ENCODE measurements around the gene FBXO31.

Gene FBXO31

GRCh38 chr16:87412996-87413421, 29.4 kb upstream of the FBXO31 start:
- DNase-seq = no peak
- in situ Hi-C loops (cut with HindIII; ENCODE audit: low pct_ligation_motif_present, low pct_unique_long_range_greater_than_20kb, low sequenced_read_pairs) = no loop called here

GRCh38 chr16:87412371-87412995, 28.9 kb upstream of the FBXO31 start:
- in situ Hi-C loops (cut with HindIII; ENCODE audit: low pct_ligation_motif_present, low pct_unique_long_range_greater_than_20kb, low sequenced_read_pairs) = no loop called here
- no peak for DNase-seq

- in situ Hi-C loops (cut with HindIII; ENCODE audit: low pct_ligation_motif_present, low pct_unique_long_range_greater_than_20kb, low sequenced_read_pairs) = no loop called here
These were observed 28.0 kb upstream of the FBXO31 start for GRCh38 chr16:87411375-87412271.

DNA sequence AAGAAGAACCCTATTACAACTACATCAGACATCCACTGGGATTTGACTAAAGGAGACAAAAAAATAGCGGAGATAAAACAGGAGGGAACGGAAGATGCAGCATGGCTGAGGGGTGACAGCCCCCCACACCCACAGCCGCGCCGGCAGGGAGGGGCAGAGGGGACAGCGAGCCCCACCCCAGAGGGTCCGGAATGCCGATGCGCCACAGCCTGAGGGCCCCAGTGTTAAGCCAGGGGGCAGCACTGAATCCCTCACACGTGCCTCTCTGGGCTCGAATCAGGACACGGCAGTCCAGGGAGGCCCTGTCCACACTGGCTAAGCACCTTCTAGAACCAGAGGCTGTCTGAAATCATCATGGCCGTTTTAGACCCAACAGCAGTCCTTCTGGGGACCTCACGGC, 27.4 kb upstream of the FBXO31 start:
- DNase-seq = no peak
- in situ Hi-C loops (cut with HindIII; ENCODE audit: low pct_ligation_motif_present, low pct_unique_long_range_greater_than_20kb, low sequenced_read_pairs) = no loop called here

More at GRCh38 chr16:87411375-87412271, 28.0 kb upstream of the FBXO31 start:
- DNase-seq = no peak

- in situ Hi-C loops (cut with HindIII; ENCODE audit: low pct_ligation_motif_present, low pct_unique_long_range_greater_than_20kb, low sequenced_read_pairs) = no loop called here
- no peak for DNase-seq
These were observed 27.0 kb upstream of the FBXO31 start for GRCh38 chr16:87410530-87410929.

DNA sequence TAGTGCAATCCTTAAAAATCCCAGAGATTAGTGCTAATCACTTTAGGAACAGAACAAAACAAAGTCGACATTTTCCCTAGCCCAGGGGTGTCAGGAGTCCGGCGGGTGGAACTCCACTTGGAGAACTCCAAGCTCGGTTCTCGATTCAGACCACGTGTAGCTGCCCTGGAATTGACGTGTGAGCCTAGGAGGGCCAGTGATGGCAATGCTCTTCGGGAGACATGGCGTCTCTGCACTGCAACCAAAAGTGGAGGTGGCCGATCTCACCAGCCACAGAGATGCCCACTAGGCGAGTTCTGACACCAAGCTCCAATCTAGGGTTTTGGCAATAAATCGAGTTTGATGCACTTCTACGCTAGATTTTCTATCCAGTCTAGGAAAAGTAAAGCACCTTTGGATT, 26.2 kb upstream of the FBXO31 start:
- in situ Hi-C loops (cut with HindIII; ENCODE audit: low pct_ligation_motif_present, low pct_unique_long_range_greater_than_20kb, low sequenced_read_pairs) = no loop called here
- no peak for DNase-seq

DNA sequence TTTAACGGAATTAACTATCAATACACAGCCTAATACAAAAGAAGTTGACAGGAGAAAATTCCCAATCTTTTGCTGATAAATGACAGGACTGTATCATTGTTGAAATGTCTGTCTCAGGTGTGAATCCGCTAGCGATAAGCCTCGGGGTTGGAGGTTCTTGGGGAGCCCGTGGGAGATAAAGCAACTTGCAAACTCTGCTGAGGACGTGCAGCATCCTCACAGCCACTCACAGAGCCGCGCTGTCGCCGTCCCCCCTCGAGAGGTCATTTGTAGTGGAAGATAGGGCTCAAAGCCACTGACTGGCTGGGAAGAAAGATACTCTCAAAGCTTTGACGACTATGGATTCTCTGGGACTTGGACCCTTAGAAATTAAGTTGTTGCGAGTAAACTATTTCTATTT, 25.6 kb upstream of the FBXO31 start:
- no peak for DNase-seq
- in situ Hi-C loops (cut with HindIII; ENCODE audit: low pct_ligation_motif_present, low pct_unique_long_range_greater_than_20kb, low sequenced_read_pairs) = no loop called here

DNA sequence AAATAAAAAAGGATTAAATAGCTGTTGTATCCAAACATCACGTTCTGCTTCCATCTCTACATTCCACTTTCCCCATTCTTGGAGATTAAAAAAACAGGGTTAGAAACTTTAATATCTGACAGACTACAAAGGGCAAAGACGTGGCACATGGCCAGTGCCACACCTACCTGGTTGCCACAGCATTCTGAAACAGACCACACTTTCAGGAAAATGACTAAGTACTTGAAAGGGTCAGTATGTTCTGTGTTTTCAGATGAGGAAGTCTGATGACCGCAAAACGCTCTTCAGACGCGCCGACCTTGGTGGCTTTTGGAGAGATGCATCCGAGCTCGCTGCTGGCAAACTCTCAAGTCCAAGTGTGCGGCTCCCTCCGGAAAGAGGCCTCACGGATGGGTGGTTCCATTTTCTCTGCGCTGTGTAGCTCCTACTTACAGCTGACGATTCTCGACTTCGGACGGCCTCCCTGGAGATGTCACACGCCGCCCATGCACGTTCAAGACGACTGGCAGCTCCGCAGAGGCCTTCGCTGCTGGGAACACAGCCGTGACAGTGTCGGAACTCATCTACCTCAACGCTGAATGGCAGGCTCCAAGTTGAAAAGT, 24.0 kb upstream of the FBXO31 start:
- DNase-seq = peak; percentile 98
- in situ Hi-C loops (cut with HindIII; ENCODE audit: low pct_ligation_motif_present, low pct_unique_long_range_greater_than_20kb, low sequenced_read_pairs) = no loop called here

- in situ Hi-C loops (cut with HindIII; ENCODE audit: low pct_ligation_motif_present, low pct_unique_long_range_greater_than_20kb, low sequenced_read_pairs) = no loop called here
These were observed 23.0 kb upstream of the FBXO31 start for GRCh38 chr16:87406495-87407088.

DNA sequence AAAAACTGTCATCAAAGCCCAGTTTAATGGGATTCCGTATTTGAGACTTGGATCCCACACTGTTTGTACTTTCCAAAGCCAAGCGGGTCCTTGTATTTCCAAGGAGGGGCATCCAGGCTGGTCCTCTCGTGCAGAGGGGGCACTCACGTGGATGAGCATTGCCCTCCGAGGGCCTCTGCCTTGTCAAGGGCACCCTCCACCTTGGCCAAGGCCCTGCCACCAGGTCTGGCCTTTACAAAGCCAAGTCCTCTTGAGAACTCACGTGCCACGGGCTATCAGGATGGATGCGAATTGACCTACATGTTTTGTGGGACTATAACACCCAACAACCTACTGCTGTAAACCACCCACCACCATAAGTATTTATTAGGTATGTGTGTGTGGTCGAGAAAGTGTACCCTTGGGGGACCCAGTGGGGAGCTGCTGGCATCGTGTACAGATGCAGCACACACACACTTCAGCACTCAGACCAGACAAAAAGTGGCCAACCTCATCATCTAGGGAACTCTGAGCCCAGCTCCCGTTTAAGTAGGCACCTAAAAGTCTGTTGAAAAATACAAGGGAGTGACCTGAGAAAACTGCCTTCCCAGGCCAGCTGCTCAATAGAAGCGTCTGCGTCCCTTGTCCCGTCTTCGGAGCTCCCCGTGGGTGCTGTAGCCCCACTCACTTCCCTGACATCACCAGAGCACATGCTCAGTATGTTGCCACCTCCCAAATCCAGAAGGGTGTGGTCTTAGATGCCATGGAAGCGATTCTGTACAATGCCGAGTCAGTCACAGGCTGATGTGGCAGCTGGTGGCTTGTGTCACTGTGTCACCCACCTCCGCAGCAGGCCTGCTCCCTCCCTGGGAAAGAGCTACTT, 21.4 kb upstream of the FBXO31 start:
- DNase-seq = no peak
- in situ Hi-C loops (cut with HindIII; ENCODE audit: low pct_ligation_motif_present, low pct_unique_long_range_greater_than_20kb, low sequenced_read_pairs) = no loop called here

More at GRCh38 chr16:87406495-87407088, 23.0 kb upstream of the FBXO31 start:
- DNase-seq = no peak

- in situ Hi-C loops (cut with HindIII; ENCODE audit: low pct_ligation_motif_present, low pct_unique_long_range_greater_than_20kb, low sequenced_read_pairs) = no loop called here
- no peak for DNase-seq
These were observed 11.7 kb upstream of the FBXO31 start for GRCh38 chr16:87395181-87395842.

- no peak for DNase-seq
- in situ Hi-C loops (cut with HindIII; ENCODE audit: low pct_ligation_motif_present, low pct_unique_long_range_greater_than_20kb, low sequenced_read_pairs) = no loop called here
These were observed 10.1 kb upstream of the FBXO31 start for GRCh38 chr16:87393680-87394055.

GRCh38 chr16:87392821-87393679, 9.5 kb upstream of the FBXO31 start:
- in situ Hi-C loops (cut with HindIII; ENCODE audit: low pct_ligation_motif_present, low pct_unique_long_range_greater_than_20kb, low sequenced_read_pairs) = no loop called here
- DNase-seq = peak; percentile 54

- DNase-seq = peak; percentile 97
- in situ Hi-C loops (cut with HindIII; ENCODE audit: low pct_ligation_motif_present, low pct_unique_long_range_greater_than_20kb, low sequenced_read_pairs) = no loop called here
These were observed 8.6 kb upstream of the FBXO31 start, which contains the start of gene MAP1LC3B for GRCh38 chr16:87391950-87392820. Gene MAP1LC3B, plus strand, starts transcription at chr16:87392336. Its CDS starts 92 bp downstream, at chr16:87392428.

DNA sequence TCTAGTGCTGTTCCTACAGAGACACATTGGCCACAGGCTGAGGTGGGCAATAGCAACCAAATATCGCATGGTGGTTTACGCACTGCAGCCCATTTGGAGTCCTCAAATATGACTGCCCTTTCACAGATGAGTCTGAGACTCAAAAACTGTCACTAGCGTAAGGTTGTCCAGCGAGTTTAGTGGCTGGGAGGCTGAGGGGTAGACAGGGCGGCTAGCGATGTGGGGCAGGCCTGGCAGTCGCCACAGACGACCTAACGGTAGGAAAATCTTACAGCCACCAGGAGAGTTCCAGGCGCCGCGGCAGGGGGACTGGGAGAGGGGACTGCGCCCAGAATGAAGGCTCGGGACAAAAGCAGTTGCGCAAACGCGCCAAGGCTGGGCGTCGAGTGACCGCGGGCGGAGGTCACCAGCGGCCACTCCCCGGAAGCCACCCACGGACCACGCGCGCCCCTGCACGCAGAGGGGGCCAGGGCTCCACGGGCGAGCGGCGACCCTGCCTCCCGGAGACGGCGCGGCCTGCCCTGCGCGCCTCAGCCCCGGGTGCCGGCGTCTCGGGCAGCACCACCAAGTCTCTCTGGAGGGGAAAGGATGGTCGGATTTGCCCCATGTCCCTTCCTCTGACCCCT, 7.9 kb upstream of the FBXO31 start:
- peak; percentile 38 for DNase-seq
- in situ Hi-C loops (cut with HindIII; ENCODE audit: low pct_ligation_motif_present, low pct_unique_long_range_greater_than_20kb, low sequenced_read_pairs) = no loop called here

All from ACHN (cell line).